T-helper 1 cell (primary cell): ENCODE measurements around the gene SLC2A4RG.
"Not testable (repeated sequence)": the region's sequence is repeated elsewhere in the genome, so short reads cannot be mapped to it uniquely, and the experiment has no call there.

Experiments used
- DNase-seq, 5 donors: peaks; one replicate each; pipeline ENCODE4 v3.0.0-alpha.2; 2012 to 2020

The SLC2A4RG gene

GRCh38 chr20:63714858-63715257, 24.7 kb upstream of the SLC2A4RG start:
- no peak for DNase-seq

- DNase-seq, result no peak
These were observed 20.6 kb upstream of the SLC2A4RG start for GRCh38 chr20:63718996-63719395.

- DNase-seq, result not testable (repeated sequence)
These were observed 16.5 kb upstream of the SLC2A4RG start for GRCh38 chr20:63722967-63723622.

DNA sequence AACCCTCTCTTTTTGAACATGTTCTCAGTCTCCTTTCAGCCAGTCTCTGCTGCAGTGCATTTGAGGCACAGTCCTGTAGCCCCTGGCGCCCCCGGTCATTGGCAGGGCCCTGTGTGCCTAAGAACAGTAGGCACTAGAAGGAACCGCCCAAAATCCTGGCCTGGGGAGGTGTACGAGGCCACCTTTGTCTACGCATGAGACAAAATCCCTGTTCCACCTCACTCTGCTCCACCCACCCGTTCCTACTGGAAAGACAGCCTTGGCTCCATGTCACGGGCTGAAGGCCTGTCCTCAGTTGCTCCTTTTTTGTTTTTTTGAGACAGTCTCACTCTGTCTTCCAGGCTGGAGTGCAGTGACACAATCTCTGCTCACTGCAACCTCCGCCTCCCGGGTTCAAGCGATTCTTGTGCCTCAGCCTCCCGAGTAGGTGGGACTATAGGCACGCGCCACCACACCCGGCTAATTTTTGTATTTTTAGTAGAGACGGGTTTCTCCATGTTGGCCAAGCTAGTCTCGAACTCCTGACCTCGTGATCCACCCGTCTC, 9.3 kb upstream of the SLC2A4RG start:
- DNase-seq, result not testable (repeated sequence)

DNA sequence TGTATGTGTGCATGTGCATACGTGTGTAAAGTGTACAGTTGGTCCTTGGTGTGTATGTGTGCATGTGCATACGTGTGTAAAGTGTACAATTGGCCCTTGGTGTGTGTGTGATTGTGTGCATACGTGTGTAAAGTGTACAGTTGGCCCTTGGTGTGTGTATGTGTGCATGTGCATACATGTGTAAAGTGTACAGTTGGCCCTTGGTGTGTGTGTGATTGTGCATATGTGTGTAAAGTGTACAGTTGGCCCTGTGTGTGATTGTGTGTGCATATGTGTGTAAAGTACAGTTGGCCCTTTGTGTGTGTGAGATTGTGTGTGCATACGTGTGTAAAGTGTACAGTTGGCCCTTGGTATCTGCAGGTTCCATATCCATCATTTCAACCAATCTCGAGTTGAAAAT, 8.2 kb upstream of the SLC2A4RG start:
- DNase-seq, result no peak

GRCh38 chr20:63732118-63733095, 7.2 kb upstream of the SLC2A4RG start:
- DNase-seq, result no peak

DNA sequence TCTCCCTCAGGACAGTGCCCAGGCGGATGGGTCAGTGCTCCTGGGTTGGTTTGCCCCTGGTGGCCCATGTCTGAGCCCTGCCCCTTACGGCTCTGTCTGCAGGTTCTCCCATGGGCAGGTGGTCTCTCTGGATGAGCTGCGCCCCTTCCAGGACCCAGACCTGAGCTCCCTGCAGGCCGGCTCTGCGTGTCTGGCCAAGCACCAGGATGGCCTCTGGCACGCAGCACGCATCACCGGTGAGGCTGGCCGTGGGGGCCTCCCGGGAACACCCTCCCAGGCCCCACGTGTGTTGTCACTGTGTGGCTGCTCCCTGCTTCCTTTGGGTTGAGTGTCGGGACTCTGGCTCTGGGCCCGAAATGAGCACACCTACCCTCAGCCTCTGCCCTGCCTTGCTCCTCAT, 6.5 kb upstream of the SLC2A4RG start:
- DNase-seq, result no peak

GRCh38 chr20:63733579-63734081, 5.9 kb upstream of the SLC2A4RG start:
- DNase-seq, result no peak

- no peak for DNase-seq
These were observed 5.2 kb upstream of the SLC2A4RG start for GRCh38 chr20:63734111-63734945.

- DNase-seq, result no peak
These were observed 4.4 kb upstream of the SLC2A4RG start for GRCh38 chr20:63734946-63735858.

GRCh38 chr20:63735859-63736718, 3.5 kb upstream of the SLC2A4RG start, which contains the start of gene LIME1:
LIME1 (plus strand) TSS chr20:63736664; CDS start chr20:63737550, 886 bp downstream.
- peak; percentile 64 to 88 (median 73) for DNase-seq

GRCh38 chr20:63736893-63737694, 2.5 kb upstream of the SLC2A4RG start:
- DNase-seq, result peak in 4 of 5 donors; percentile 46 to 73 (median 59)

- no peak for DNase-seq
These were observed 2.0 kb upstream of the SLC2A4RG start for GRCh38 chr20:63737695-63737944.

DNA sequence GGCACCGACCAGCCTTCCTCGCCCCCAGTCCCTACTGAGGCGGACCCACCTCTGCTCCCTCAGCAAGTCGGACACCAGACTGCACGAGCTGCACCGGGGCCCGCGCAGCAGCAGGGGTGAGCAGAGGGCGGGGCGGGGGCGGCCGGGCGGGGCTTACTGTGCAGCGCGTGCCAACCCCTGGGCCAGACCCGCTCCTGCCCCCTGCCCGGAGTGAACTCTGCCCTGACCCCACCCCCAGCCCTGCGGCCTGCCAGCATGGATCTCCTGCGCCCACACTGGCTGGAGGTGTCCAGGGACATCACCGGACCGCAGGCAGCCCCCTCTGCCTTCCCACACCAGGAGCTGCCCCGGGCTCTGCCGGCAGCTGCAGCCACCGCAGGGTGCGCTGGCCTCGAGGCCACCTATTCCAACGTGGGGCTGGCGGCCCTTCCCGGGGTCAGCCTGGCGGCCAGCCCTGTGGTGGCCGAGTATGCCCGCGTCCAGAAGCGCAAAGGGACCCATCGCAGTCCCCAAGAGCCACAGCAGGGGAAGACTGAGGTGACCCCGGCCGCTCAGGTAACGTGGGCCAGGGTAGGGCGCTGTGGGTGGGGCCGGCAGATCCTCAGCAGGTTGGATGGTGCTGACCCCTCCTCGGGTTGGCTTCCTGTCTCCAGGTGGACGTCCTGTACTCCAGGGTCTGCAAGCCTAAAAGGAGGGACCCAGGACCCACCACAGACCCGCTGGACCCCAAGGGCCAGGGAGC, 1.5 kb upstream of the SLC2A4RG start:
- DNase-seq, result peak in 3 of 5 donors; percentile 24 to 52 (median 47)

DNA sequence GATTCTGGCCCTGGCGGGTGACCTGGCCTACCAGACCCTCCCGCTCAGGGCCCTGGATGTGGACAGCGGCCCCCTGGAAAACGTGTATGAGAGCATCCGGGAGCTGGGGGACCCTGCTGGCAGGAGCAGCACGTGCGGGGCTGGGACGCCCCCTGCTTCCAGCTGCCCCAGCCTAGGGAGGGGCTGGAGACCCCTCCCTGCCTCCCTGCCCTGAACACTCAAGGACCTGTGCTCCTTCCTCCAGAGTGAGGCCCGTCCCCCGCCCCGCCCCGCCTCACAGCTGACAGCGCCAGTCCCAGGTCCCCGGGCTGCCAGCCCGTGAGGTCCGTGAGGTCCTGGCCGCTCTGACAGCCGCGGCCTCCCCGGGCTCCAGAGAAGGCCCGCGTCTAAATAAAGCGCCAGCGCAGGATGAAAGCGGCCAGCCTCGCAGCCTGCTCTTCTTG, 868 bp upstream of the SLC2A4RG start:
- peak in 2 of 5 donors; percentile 34 to 53 for DNase-seq

- DNase-seq, result peak; percentile 39 to 69 (median 52)
These were observed 572 bp downstream of the SLC2A4RG start for GRCh38 chr20:63740070-63740626.

DNA sequence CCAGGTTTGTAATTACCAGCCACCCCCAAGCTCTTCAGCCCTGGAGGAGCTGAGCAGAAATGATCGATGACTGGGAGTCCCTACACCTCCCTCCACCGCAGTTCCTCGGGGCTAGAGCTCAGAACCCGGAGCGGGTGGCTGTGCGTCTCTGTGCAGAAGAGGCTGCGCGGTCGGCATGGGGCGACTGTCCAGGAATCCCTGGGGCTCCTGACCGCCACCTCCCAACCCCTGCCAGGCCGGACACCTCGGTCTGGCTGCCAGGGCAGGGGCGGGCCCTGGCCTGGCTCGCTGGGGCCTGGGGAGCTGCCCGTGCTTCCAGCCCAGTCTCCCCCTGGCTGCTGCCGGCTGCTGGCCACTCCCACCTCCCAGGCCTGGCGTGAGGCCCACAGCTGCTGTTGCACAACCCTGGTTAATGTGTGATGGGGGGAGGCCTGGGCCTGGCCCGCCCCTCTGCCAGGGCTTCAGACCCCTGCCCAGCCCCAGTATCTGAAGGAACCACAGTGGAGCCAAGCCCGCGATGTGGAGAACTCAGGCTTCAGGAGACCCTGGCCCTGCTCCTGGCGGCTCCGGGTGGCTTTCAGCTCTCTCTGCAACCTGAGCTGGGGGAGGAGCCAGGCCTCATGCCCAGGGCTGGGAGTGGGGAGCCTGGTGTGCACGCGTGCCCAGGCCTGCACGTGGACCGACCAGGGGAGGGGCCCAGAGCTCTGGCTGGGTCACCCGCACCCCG, 1.2 kb downstream of the SLC2A4RG start:
- peak in 2 of 5 donors; percentile 32 to 47 for DNase-seq

DNA sequence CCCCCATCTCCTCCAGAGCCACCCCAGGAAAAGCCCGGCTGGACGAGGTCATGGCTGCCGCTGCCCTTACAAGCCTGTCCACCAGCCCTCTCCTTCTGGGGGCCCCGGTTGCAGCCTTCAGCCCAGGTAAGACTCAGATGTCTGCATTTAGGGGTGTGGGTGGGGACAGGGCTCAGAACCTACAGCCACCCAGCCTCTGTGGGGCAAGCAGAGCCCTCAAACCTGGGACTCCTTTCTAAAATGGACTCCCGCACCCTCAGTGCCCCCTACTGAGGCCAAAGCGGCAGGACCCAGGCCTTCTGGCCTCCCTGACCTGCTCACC, 1.7 kb downstream of the SLC2A4RG start:
- DNase-seq, result no peak
